Measurements from ENCODE around the gene ZNHIT2.

DNA sequence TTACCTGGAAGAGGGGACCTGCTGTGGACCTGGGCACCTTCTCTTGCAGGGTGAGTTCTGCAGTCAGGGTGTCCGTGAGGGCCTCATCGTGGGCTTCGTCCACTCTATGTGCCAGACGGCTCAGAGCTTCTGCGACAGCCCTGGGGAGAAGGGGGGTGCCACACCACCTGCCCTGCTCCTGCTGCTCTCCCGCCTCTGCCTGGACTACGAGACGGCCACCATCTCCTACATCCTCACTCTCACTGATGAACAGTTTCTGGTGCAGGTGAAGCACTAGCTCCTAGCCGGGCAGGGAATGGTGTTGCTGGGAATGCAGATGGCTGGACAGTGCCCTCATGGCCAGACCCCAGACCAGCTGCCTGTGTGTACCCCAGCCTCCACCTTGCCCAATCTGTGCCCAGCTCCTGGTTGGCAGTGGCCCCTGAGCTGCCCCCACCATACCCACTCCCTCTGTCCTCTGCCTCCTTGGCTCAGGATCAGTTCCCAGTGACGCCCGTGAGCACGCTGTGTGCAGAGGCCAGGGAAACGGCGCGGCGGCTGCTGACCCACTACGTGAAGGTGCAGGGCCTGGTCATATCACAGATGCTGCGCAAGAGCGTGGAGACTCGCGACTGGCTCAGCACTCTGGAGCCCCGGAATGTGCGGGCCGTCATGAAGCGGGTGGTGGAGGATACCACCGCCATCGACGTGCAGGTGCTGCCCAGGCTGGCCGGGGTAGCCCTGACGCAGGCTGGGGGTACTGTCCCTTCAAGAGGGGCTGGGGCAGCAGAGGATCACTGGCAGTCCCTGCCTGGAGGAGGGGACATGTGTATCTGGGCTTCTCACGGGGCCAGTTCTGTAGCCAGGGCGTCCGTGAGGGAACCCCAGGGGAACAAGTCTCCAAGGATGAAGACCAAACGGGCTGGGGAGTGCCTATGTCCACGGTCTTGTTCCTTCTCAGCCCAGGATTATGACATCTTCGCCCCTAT lies 8.0 kb downstream of the ZNHIT2 start:
- TF ChIP-seq, protein P1, sequence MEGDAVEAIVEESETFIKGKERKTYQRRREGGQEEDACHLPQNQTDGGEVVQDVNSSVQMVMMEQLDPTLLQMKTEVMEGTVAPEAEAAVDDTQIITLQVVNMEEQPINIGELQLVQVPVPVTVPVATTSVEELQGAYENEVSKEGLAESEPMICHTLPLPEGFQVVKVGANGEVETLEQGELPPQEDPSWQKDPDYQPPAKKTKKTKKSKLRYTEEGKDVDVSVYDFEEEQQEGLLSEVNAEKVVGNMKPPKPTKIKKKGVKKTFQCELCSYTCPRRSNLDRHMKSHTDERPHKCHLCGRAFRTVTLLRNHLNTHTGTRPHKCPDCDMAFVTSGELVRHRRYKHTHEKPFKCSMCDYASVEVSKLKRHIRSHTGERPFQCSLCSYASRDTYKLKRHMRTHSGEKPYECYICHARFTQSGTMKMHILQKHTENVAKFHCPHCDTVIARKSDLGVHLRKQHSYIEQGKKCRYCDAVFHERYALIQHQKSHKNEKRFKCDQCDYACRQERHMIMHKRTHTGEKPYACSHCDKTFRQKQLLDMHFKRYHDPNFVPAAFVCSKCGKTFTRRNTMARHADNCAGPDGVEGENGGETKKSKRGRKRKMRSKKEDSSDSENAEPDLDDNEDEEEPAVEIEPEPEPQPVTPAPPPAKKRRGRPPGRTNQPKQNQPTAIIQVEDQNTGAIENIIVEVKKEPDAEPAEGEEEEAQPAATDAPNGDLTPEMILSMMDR (conservative IDR thresholded peaks at IDR 0.05): no peak
- no peak for TF ChIP-seq ZFX (IDR thresholded peaks at IDR 0.05)

All from C4-2B (cell line).